Stimulated activated CD8-positive, alpha-beta memory T cell treated with anti-CD3 and anti-CD28 coated beads, Interleukin-4, amount 100 ng/mL, for 24 hours (primary cell): ENCODE results near the gene PHACTR2.

Source experiments
- DNase-seq: peaks from one replicate; pipeline ENCODE4 v3.0.0-alpha.2; 2020; ENCODE audit warnings: low read depth

PHACTR2 gene

DNA sequence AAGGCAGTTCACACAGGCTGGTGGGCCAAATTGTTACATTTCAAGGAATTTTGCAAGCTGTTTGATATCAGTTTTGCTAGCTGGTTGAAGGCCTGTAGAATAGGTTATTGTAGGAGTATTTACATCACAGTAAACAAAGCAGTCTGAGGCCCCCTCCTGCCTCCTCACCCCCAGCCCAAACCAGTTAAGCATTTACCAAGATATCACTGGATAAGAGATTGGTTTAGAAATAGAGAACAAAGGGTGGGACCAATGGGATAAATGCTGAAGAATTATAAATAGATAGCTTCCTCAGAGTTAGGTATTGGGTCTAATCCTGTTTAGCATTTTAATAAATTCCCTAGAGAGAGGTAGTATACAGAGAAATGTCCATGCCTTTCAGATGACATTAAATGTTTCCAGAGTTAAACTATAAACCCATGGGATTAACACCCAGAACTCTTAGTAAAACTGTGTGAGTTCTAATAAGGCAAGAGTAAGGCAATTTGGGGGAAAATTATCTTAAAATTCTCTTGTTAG is 2.3 kb upstream of the PHACTR2 start:
- DNase-seq = no peak

DNA sequence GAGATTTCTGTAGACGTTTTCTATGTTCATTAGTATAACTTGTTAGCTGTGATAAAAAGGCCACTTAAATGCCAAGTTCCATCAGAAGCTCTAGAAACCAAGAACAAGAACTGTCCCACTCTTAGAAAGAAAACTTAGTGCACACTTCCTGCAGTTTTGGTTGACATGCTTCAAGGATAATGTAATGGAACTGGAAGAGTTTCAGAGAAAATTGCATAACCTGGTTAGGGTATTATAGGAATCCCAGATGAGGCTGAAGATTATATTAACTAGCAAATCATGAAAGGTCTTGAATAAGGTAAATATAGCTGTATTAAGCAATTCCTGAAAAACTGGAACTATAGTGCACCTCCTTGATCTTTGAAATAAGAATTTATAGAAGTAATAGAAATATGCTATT is 1.8 kb upstream of the PHACTR2 start:
- no peak for DNase-seq

DNA sequence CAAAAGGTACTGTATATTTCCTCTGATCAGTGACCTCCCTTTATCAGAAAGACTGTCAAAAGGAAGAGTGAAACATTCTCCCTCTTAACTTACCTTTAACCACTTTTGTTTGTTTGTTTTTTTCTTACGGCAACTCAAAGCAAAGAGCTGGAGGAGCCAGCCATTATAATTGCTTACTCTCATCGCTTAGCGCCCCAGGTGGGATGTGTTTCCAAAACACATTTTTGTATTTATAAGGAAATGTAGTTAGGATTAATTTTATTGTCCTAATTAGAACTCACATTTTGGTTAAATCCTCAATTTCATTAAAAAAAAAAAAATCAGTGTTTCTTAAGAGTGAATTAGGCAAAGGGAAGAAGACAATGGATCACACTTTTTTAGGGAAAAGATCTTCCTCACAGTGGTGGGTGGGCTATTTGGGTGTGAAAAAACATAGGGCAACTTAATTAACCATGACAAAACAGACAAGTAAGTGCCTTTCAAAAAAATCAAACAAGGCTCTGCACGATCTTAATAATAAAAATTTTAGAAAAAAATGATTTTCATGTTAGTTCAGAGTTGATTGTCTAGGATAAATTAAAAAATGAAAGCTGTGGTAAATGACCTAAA is 1.2 kb upstream of the PHACTR2 start:
- DNase-seq = no peak

DNA sequence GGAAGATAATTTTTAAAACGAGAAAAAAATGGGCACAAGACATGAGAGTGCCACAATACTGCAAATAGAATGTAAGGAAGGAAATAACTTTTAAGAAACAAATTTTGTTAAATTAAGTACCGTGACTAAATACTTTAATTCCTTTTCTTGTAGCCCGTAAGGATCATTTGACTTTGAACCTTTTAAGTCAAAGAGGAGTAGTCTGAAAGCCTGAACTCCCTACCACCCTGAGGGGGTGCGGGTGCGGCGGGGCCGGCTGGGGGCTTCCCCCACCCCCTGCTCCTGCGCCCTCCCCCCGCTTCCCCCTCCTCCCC is 231 bp upstream of the PHACTR2 start:
- no peak for DNase-seq

DNA sequence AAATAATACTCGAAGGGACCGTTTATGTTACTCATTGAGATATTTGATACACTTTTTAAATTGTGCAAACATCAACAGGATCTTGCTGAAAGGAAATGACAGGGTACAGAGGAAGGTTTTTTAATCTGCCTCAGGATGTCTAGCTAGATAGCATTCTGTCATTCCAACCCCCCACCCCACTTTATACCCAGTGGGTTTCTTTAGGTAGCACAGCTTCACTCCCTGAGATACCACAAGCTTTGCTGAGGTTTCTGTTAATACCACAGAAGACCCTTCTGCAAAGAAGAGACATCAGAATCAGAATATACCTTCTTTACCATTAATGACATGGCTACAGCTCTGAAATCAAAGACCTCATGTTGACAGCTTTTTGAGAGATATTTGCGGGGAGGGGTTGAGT is 1.3 kb downstream of the PHACTR2 start:
- no peak for DNase-seq

DNA sequence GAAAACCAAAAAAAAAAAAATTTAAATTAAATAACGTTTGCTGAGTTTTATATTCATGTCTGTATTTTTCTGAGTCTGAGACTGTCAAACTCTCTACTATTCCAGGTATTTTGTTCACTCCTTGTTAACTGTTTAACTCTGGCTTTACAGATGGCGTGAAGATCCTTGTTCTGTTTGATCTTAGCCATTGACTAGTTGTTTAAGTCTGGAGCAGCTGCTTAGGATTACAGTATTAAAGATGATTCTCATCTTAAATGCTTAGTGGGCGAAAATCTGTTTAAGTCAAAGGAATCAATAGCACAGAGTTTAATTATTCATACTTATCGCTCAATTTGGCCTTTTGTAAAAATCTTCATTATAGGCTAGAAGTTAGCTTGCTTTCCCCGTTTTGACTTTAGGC is 2.4 kb downstream of the PHACTR2 start:
- DNase-seq = no peak

DNA sequence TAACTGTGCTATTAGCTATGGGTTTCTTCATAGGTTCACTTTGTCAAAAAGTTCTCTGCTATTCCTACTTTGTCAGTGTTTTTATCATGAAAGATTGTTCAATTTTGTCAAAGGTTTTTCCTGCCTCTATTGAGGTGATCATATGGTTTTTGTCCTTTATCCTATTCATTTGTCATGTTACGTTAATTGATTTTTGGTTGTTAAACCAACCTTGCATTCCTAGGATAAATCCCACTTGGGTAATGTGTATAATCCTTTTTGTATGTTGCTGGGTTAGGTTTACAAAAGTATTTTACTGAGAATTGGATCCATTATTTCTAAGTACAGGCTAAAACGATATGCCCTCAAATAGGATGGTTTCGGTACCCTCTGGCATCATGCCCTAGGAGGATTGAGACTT is 5.0 kb downstream of the PHACTR2 start:
- DNase-seq = no peak

DNA sequence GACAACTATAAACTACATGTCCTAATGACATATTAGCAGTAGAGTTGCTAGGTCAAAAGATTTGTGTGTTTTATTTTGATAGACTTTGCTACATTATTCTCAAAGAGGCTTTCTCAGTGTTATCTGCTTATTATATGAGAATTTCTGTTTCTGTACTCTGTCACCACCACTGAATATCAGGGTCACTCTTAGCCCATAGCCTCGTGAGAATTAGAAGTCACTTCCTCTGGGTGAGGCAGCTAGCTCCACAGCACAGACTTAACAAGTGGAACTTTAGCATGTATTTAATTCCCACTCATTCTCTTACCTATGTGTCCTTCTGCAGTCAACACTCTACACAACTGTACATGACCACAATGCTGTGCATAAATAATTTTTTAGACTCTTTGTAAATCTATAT is 6.7 kb downstream of the PHACTR2 start:
- no peak for DNase-seq

DNA sequence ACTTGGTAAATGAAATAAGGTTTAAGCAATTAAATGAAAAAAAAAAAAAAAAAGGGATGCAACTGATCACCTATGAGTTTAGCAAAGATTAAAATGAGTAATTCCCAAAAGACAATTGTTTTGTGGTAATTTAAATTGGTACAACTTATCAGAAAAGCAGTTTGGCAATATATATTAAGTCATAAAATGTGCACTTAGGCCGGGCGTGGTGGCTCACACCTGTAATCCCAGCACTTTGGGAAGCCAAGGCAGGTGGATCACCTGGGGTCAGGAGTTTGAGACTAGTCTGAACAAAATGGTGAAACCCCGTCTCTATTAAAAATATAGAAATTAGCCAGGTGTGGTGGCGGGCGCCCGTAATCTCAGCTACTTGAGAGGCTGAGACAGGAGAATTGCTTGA is 7.9 kb downstream of the PHACTR2 start:
- no peak for DNase-seq

DNA sequence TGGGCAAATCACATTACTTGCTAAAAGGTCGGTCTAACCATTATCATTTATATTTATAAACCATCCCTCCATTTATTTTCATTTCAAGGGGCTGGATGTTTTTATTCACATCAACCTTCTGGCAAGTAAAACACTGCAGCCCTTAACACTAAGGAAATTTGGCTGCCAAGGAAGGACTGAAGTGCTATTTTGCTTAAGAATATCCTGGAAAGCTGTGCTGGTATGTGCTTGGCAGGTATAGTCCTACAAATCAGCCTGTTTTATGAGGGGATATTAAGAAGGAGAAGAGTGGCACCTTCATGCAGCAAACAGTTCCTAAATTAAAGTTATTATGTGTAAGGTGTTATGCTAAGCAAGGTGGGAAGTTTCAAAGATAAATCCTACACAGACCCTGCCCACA is 9.8 kb downstream of the PHACTR2 start:
- DNase-seq = no peak

DNA sequence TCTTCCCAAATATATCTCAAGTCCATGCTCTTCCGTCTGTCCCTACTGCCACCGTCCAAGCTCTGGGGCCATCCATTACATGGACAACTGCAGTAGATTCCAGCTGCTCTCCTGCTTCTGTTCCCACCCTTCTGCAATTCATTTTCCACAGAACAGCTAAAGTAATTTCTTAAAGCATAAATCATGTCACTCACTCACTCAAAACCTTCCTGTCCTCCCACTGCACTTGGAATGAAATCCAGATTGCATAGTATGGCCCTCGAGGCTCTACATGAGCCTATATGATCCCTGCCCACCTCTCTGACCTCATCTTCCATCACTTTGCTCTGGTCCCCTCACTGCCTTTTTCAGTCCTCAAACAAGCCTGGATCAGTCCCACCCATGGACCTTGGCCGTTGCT is 10.9 kb downstream of the PHACTR2 start:
- no peak for DNase-seq

DNA sequence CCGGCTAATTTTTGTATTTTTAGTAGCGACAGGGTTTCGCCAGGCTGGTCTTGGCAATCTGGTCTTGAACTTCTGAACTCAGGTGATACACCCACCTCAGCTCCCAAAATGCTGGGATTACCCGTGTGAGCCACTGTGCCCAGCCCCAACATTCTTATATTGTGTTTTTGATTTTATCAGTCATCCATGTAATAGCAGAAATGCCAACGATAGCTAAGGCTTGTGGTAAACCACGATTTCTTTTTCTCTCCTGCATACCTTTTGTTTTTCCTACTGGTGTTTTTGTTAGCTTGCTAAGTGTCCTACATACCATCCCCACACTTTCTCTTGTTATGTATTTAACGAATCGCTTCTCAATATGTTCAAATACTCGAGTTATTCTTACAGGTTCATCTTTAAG is 12.1 kb downstream of the PHACTR2 start:
- DNase-seq = no peak

DNA sequence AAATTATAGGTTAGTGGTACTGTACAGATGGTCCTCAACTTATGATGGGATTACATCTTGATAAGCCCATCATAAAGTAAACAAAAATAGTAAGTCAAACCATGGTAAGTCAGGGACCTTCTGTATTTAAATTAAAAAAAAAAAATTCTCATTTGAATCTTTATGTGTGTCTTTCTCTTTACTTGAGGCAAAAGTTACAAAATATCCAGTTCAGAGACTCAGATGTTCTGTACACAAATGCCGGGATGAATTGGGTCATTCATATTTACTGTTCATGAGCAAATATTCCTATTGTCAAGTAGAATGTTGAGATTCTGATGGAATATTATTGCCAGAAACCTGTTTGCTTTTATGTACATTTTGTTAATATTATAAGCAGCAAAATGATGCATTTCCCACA is 13.4 kb downstream of the PHACTR2 start:
- DNase-seq = no peak

DNA sequence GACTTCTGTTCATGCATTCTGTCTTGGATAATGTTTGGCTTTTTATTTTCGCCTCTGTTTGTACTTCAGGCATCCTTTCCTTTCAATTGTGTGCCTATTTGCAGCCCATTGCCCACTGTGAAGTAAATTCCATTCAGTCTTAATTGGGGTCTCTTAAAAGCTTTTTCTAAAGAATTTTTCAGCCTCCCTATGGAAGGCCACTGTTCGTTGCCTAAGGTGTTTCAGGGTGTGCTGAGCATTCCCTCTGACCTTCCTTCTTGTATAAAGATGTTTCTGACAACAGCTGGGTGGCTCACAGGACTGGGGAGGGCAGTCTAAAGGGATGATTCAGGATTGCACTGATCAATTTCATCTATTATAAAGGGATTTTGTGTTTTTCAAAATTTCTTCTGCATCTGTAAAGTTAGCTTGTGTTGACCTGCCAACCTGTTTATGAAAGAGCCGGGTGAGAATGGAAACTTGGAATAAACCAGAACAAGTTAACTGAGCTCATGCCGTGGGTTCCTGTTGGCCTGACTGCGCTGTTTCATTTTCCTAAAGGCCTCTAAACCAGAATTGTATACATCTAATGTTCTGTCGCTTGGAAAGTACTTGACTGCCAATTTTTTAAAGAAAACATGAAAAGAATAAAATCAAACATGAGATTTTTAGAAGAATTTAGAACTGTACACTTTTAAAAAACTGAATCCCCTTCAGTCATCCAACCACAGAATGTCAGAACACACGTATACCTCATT is 14.3 kb downstream of the PHACTR2 start:
- DNase-seq = no peak

DNA sequence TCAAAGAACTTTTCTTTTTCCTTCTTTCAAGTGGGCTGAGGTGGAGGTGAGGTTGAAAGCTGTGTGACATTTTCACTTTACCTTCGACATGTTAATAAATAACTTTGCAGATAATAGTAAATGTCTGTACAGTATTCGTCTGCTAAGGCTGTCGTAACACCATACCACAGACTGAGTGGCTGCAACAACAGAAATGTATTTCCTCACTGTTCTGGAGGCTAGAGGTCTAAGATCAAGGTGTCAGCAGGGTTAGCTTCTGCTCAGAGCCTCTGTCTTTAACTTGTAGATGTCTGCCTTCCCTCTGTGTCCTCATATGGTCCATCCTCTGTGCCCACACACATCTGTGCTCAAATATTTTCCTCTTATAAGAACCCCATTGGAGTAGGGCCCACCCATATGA is 14.9 kb downstream of the PHACTR2 start:
- DNase-seq = no peak

DNA sequence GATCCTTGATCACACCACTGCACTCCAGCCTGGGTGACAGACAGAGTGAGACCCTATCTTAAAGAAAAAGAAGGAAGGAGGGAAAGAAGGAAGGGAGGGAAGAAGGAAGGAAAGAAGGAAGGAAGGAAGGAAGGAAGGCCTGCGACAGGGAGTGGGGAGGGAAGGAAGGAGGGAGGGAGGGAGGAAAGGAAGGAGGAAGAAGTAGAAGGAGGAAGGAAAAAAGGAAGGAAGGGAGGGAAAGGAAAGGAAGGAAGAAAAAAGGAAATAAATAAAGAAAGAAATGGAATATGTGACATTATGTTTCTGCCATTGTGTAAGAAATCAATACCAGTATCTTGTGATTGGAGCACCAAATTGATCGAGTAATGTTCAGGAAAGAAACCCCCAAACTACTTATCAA is 16.2 kb downstream of the PHACTR2 start:
- DNase-seq = no peak

DNA sequence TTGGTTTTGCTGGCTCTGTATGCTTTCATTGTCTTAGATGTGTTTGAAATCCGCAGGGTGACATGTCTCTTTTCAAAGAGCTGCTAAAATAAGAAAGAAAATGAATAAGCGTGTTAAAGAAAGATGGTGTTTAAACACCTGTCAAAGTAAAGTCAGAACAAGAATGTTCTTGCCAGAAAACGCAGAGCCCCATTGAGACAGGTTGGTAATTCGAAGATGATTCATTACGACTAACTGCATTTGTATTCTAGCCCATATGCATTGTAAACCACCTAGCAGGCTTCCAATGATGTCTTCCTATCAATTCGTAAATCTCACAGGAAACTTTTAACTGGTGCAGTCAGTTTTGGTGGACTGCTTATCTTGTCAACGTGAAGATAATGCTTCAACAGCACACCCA is 16.8 kb downstream of the PHACTR2 start:
- no peak for DNase-seq

DNA sequence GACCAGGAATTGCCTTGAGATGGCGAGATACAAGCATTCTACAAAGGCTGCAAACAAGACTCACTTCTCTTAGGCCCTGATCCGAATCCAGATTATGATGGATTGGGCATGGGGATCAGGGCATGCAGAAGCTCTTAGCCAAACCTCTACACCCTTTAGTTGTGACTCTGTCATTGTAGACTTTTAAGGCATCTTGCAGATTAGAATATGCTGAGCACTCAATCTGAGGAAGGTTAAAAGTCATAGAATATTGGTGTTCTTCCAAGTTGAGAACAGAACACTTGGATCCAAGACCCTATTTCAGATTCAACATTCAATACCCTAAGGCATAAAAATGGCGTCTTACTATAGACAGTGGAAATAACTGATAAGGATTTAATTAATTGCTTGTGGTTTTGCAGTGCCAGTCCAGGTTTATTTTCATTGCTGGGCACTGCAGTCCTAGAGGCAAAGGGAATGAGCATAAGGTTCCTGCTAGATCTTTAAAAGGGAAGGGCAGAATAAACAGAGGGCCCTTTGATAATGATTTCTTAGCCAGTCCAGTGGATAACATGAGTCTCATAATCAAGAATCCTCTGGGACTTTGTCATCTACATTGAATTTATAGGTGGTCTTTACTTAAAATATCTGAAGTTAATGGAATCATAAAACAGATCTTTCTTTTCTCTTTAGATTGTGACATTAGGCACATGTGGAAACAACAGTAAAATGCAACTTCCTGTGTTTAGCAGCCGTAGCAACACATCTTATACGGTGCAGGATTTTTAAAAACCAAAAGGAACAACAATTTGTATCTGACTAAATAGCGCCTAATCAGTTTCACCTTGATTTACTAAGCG is 17.6 kb downstream of the PHACTR2 start:
- no peak for DNase-seq

DNA sequence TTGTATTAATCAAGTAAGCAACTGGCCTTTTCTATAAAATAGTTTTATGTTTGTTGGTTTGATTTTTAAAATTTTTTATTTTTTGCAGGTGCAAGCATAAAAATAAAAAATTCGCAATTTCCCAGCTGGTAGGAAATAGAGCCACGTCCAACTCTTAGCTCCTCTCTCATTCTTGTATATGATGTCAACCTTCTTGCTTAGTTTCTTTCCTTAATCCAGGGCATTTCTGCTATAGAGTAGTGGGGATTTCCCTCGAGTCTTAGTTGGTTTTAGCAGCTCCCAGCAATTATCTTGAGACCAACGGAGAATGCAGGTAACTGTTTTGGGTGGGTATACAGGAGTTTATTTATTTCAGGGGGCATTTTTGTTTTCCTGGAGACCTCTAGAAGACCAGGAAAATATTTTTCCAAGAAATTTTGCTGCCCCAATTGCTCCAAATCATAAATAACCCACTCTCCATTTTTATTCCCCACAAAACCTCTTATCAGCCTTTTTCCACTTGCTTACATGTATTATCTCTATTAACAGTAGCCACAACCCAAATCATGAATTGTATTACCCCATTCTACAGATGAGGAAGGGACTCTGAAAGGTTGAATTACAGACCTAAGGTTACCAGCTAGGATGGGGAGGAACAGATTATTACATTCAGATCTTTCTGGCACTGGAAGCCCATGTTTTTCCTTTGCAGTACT is 18.4 kb downstream of the PHACTR2 start:
- DNase-seq = no peak

DNA sequence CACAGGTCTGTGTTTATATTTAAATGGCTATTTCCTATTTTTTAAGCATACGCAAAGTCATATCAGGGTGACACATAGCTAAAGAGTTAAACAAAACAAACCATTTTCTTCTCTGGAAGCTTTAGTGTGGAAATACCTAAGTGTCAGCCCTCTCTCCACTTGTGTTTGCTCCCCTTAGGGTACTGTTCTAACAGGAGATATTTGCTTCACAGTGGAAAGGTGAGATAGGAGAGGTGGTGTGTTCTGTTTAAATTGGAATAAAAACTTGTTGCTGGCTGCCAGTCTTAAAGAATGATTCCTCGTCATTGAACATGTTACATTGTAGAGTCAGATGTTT is 18.9 kb downstream of the PHACTR2 start:
- no peak for DNase-seq

DNA sequence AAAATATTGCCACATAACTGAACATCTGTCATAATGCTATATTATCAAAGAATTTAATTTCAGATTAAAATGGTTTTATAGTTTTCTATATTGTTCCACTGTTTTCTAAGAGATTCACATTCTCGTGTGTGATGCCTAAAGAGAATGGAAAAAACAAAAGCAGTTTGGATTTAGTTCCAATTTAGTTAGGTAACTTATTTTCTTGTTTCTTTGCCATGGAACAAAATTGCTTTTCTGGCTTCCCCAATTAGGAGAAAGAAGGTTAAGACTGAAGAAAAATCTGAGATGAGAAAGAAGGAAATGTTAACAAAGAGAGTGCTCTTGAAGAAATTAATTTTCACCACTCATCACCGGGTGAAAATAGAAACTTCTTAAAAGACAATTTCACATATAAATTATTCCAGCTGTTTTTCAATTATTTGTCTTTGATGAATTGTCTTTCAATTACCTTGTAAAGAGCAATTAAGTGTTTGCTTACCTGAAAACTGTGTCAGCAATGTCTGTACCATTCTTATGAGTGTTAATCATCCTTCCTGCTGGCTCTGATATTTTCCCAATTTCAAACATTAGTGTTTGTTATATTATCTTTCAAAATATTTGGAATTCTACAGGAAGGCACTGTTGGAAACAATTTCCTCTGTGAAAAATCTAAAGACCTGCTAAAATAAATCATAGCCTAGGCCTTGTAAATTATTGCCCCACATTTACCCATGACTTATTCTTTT is 19.5 kb downstream of the PHACTR2 start:
- DNase-seq = no peak

DNA sequence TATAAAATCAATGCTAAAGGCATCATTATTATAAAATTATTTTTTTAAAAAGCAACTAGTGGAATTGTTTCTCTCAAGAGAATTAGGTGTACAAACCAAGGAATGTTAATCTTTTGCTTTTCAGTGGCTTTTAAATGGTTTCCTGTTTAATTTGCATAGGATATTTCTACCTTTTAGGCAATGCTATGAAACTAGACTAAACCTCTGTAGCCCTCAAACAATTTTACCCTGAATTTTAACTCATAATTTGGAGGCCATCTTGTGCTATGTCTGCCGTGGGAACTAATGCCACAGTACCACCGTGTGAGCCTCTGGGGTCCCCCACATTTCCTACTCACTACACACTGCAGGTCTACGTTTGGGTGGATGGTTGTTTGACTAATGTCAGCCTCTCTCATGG is 20.6 kb downstream of the PHACTR2 start:
- DNase-seq = no peak
